HepG2 (cell line): ENCODE measurements around the gene PLEKHG2. TPM values are rescaled to one million over a fixed set of nuclear protein-coding genes. Genes with fewer than 3 reads are reported as not detected.
A peak's percentile ranks its signal among the peaks of the same experiment; 100 is the strongest.

ENCODE experiments used
- CCAR2 ChIP-seq: fragments of 200-400 bp; formaldehyde crosslinking; optimal IDR thresholded peaks from 2 replicates; pipeline ENCODE3; 2018; ENCODE audit warnings: low read depth, mild to moderate bottlenecking, low read length, moderate library complexity
- CREBL2 ChIP-seq: sonication (generic); formaldehyde crosslinking; IDR thresholded peaks from 2 replicates; pipeline ENCODE4 v1.8.1; 2023; ENCODE audit warnings: missing genetic modification reagents, mild to moderate bottlenecking, borderline replicate concordance
- DMTF1 ChIP-seq: sonication (generic); formaldehyde crosslinking; IDR thresholded peaks from 2 replicates; pipeline ENCODE4 v1.4.0; 2020; ENCODE audit warnings: mild to moderate bottlenecking, missing genetic modification reagents
- FOXO4 ChIP-seq: sonication (generic); formaldehyde crosslinking; conservative IDR thresholded peaks from 2 replicates; pipeline ENCODE4 v1.8.1; 2023; ENCODE audit warnings: missing genetic modification reagents
- HNRNPH1 ChIP-seq: fragments of 200-400 bp; formaldehyde crosslinking; optimal IDR thresholded peaks from 2 replicates; pipeline ENCODE3; 2017; ENCODE audit warnings: mild to moderate bottlenecking, low read depth, low read length
- MEIS2 ChIP-seq: sonication (generic); formaldehyde crosslinking; IDR thresholded peaks from 2 replicates; pipeline ENCODE4 v1.9.0; 2021; ENCODE audit warnings: mild to moderate bottlenecking, missing genetic modification reagents
- NFE2 ChIP-seq: sonication (generic); formaldehyde crosslinking; IDR thresholded peaks from 2 replicates; pipeline ENCODE4 v1.4.0; 2020; ENCODE audit warnings: missing genetic modification reagents
- NFYC ChIP-seq: IDR thresholded peaks from 2 replicates; pipeline ENCODE4 v1.6.1; 2016; ENCODE audit warnings: missing genetic modification reagents, missing compliant biosample characterization
- NR2F6 ChIP-seq, 2 experiments: IDR thresholded peaks; 2 replicates each; pipeline ENCODE4 v1.6.1; 2016; ENCODE audit warnings: antibody characterized with exemption in 1 of 2, mild to moderate bottlenecking in 1 of 2
- POLR2AphosphoS5 ChIP-seq: IDR thresholded peaks from 2 replicates; pipeline ENCODE4 v1.6.1; 2012; ENCODE audit warnings: low read depth, low read length
- REL ChIP-seq: sonication (generic); formaldehyde crosslinking; conservative IDR thresholded peaks from 2 replicates; pipeline ENCODE4 v1.8.0; 2022; ENCODE audit warnings: mild to moderate bottlenecking, missing genetic modification reagents, moderate library complexity
- SCMH1 ChIP-seq: sonication (generic); formaldehyde crosslinking; IDR thresholded peaks from 2 replicates; pipeline ENCODE4 v1.9.0; 2021; ENCODE audit warnings: missing genetic modification reagents, mild to moderate bottlenecking, borderline replicate concordance
- SRSF4 ChIP-seq: fragments of 200-400 bp; formaldehyde crosslinking; IDR thresholded peaks from one replicate; pipeline ENCODE4 v1.6.1; 2018; ENCODE audit warnings: mild to moderate bottlenecking, low read depth, low read length, moderate library complexity; ENCODE audit not compliant: poor library complexity, severe bottlenecking
- SRY ChIP-seq: sonication (generic); formaldehyde crosslinking; IDR thresholded peaks from 2 replicates; pipeline ENCODE4 v1.8.0; 2022; ENCODE audit warnings: mild to moderate bottlenecking, missing genetic modification reagents
- YEATS4 ChIP-seq: sonication (generic); formaldehyde crosslinking; IDR thresholded peaks from 2 replicates; pipeline ENCODE4 v1.4.0; 2020; ENCODE audit warnings: missing genetic modification reagents, borderline replicate concordance
- ZBTB34 ChIP-seq: sonication (generic); formaldehyde crosslinking; IDR thresholded peaks from 2 replicates; pipeline ENCODE4 v1.8.0; 2022; ENCODE audit warnings: mild to moderate bottlenecking, missing genetic modification reagents
- ZBTB44 ChIP-seq: sonication (generic); formaldehyde crosslinking; IDR thresholded peaks from 2 replicates; pipeline ENCODE4 v1.4.0; 2020; ENCODE audit warnings: missing genetic modification reagents
- ZFP82 ChIP-seq: sonication (generic); formaldehyde crosslinking; IDR thresholded peaks from 2 replicates; pipeline ENCODE4 v1.5.1; 2020; ENCODE audit warnings: mild to moderate bottlenecking, missing genetic modification reagents, borderline replicate concordance
- ZMYM4 ChIP-seq: sonication (generic); formaldehyde crosslinking; IDR thresholded peaks from 2 replicates; pipeline ENCODE4 v1.8.1; 2023; ENCODE audit warnings: mild to moderate bottlenecking, missing genetic modification reagents
- ZNF136 ChIP-seq: sonication (generic); formaldehyde crosslinking; IDR thresholded peaks from 2 replicates; pipeline ENCODE4 v1.8.1; 2022; ENCODE audit warnings: low read depth, mild to moderate bottlenecking, moderate library complexity, missing genetic modification reagents
- ZNF160 ChIP-seq: sonication (generic); formaldehyde crosslinking; IDR thresholded peaks from 2 replicates; pipeline ENCODE4 v1.8.0; 2022; ENCODE audit warnings: mild to moderate bottlenecking, inconsistent platforms, missing genetic modification reagents
- ZSCAN29 ChIP-seq: sonication (generic); formaldehyde crosslinking; conservative IDR thresholded peaks from 2 replicates; pipeline ENCODE4 v1.4.0; 2020; ENCODE audit warnings: mild to moderate bottlenecking, missing genetic modification reagents
- polyA plus RNA-seq, 8 experiments: library from polyadenylated mRNA; depleted of rRNA in 3 of 8; stranded (reverse) in 7 of 8; unstranded in 1 of 8; fragments of >200 nt; fragmentation: Illumina TruSeq in 4 of 8; extraction: Trizol in 4 of 8; gene quantifications; 2 replicates each; pipeline versions ENCODE4 v1.2.1 to v1.2.3, GENCODE V29; 2011 to 2016; ENCODE audit warnings: low read depth in 4 of 8, missing spikeins in 1 of 8, mixed read lengths in 1 of 8; ENCODE audit not compliant: insufficient read depth in 1 of 8
- total RNA-seq, 5 experiments: library from RNA; depleted of rRNA; stranded (reverse); fragments of >200 nt; fragmentation: Illumina TruSeq; extraction: Trizol; gene quantifications; 2 replicates each; pipeline ENCODE4 v1.2.3, GENCODE V29; 2016; ENCODE audit warnings: low read depth in 1 of 5

Gene PLEKHG2
- total and polyA plus RNA-seq, 2 of the 13 experiments (the other 11 are each of a cell fraction or from before 2014, with no cell fraction given) = 3.6 to 6.8 TPM

- TF ChIP-seq DMTF1 (0 out of 2 replicates have a peak, but pooled peaks have one; percentile 44), ZNF136 (CRISPR knock-in tag) (peak; percentile 70; the same call in 1 of the 2 replicates), NR2F6 (IDR thresholded peaks at IDR 0.05) (no peak), NR2F6 (CRISPR knock-in tag; IDR thresholded peaks at IDR 0.05) (peak; percentile 61; the same call in 1 of the 2 replicates), HNRNPH1 (no peak), POLR2AphosphoS5 (peak; percentile 98), CREBL2 (no peak), REL (CRISPR knock-in tag) (no peak), CCAR2 (no peak), ZSCAN29 (peak; percentile 82), SRSF4 (no peak), SCMH1 (CRISPR knock-in tag) (no peak), YEATS4 (CRISPR knock-in tag) (0 out of 2 replicates have a peak, but pooled peaks have one; percentile 11), SRY (CRISPR knock-in tag) (peak; percentile 89; the same call in 1 of the 2 replicates), FOXO4 (CRISPR knock-in tag) (0 out of 2 replicates have a peak, but pooled peaks have one; percentile 74), MEIS2 (peak; percentile 63; the same call in 1 of the 2 replicates), ZNF160 (CRISPR knock-in tag) (0 out of 2 replicates have a peak, but pooled peaks have one; percentile 17), ZMYM4 (CRISPR knock-in tag) (peak; percentile 47), NFE2 (CRISPR knock-in tag) (no peak; the same call in 1 of the 2 replicates), ZBTB44 (CRISPR knock-in tag) (0 out of 2 replicates have a peak, but pooled peaks have one; percentile 14), NFYC (CRISPR knock-in tag) (peak; percentile 51), ZFP82 (CRISPR knock-in tag) (peak; percentile 84; the same call in 1 of the 2 replicates), ZBTB34 (CRISPR knock-in tag) (peak; percentile 85)
These were observed 10.7 kb upstream of the PLEKHG2 start (continued) for GRCh38 chr19:39401549-39402345.
